ENCODE results near the gene CARS2. TPM values are rescaled to one million over a fixed set of nuclear protein-coding genes. Genes with fewer than 3 reads are reported as not detected.
"Not testable (repeated sequence)": the region's sequence is repeated elsewhere in the genome, so short reads cannot be mapped to it uniquely, and the experiment has no call there.

Gene CARS2
- total RNA-seq, 1 donor from 2014 or later = 51.6 TPM

GRCh38 chr13:110712081-110712848 lies 6.3 kb upstream of the CARS2 start:
- peak; percentile 77 to 86 for DNase-seq (ENCODE audit: low read depth in 2 of 2)

- no peak for DNase-seq (ENCODE audit: low read depth in 2 of 2)
Measured at GRCh38 chr13:110706570-110707372, 855 bp upstream of the CARS2 start.

GRCh38 chr13:110705356-110705825 lies 525 bp downstream of the CARS2 start:
- no peak for DNase-seq (ENCODE audit: low read depth in 2 of 2)

- DNase-seq (ENCODE audit: low read depth in 2 of 2) = no peak
Measured at GRCh38 chr13:110702591-110703526, 3.1 kb downstream of the CARS2 start.

GRCh38 chr13:110702089-110702488 lies 3.8 kb downstream of the CARS2 start:
- no peak for DNase-seq (ENCODE audit: low read depth in 2 of 2)

- DNase-seq (ENCODE audit: low read depth in 2 of 2) = not testable (repeated sequence)
Measured at GRCh38 chr13:110701061-110701460, 4.9 kb downstream of the CARS2 start.

- DNase-seq (ENCODE audit: low read depth in 2 of 2) = no peak
Measured at GRCh38 chr13:110700641-110701040, 5.3 kb downstream of the CARS2 start.

GRCh38 chr13:110700186-110700585 lies 5.7 kb downstream of the CARS2 start:
- DNase-seq (ENCODE audit: low read depth in 2 of 2) = no peak

- DNase-seq (ENCODE audit: low read depth in 2 of 2) = peak in 1 of 2 donors; percentile 73
Measured at GRCh38 chr13:110699148-110700145, 6.5 kb downstream of the CARS2 start.

- no peak for DNase-seq (ENCODE audit: low read depth in 2 of 2)
Measured at GRCh38 chr13:110698689-110699088, 7.2 kb downstream of the CARS2 start.

GRCh38 chr13:110697842-110698241 lies 8.1 kb downstream of the CARS2 start:
- no peak for DNase-seq (ENCODE audit: low read depth in 2 of 2)

GRCh38 chr13:110696776-110697175 lies 9.1 kb downstream of the CARS2 start:
- no peak for DNase-seq (ENCODE audit: low read depth in 2 of 2)

- DNase-seq (ENCODE audit: low read depth in 2 of 2) = not testable (repeated sequence)
Measured at GRCh38 chr13:110695774-110696173, 10.1 kb downstream of the CARS2 start.

- DNase-seq (ENCODE audit: low read depth in 2 of 2) = no peak
Measured at GRCh38 chr13:110690516-110690915, 15.4 kb downstream of the CARS2 start.

GRCh38 chr13:110689711-110690110 lies 16.2 kb downstream of the CARS2 start:
- no peak for DNase-seq (ENCODE audit: low read depth in 2 of 2)

- DNase-seq (ENCODE audit: low read depth in 2 of 2) = no peak
Measured at GRCh38 chr13:110689041-110689440, 16.9 kb downstream of the CARS2 start.

- DNase-seq (ENCODE audit: low read depth in 2 of 2) = no peak
Measured at GRCh38 chr13:110687736-110688135, 18.2 kb downstream of the CARS2 start.

GRCh38 chr13:110685305-110686020 lies 20.5 kb downstream of the CARS2 start:
- no peak for DNase-seq (ENCODE audit: low read depth in 2 of 2)

GRCh38 chr13:110684388-110685056 lies 21.4 kb downstream of the CARS2 start:
- no peak for DNase-seq (ENCODE audit: low read depth in 2 of 2)
